Lung (tissue), 12 donors: ENCODE measurements around the gene CRKL. TPM values are rescaled to one million over a fixed set of nuclear protein-coding genes. Genes with fewer than 3 reads are reported as not detected.
"Not testable (repeated sequence)": the region's sequence is repeated elsewhere in the genome, so short reads cannot be mapped to it uniquely, and the experiment has no call there.

Experiments
- ATAC-seq: fragments of 200-7000 bp; cut with Tn5 transposase; one replicate; pipeline ENCODE4 v1.9.1; 2020; ENCODE audit warnings: moderate number of reproducible peaks; ENCODE audit not compliant: insufficient read depth, low FRiP score
- DNase-seq, 3 donors: peaks; one replicate each; pipeline ENCODE4 v3.0.0-alpha.2; 2013 to 2017
- H3K27ac ChIP-seq, 2 donors: one replicate each; pipeline ENCODE4 v1.5.1; 2013; ENCODE audit warnings: mild to moderate bottlenecking in 2 of 2, moderate library complexity in 2 of 2, control low read depth in 1 of 2, inconsistent platforms in 1 of 2, low read depth in 1 of 2, low read length in 1 of 2
- H3K27me3 ChIP-seq, 3 donors: one replicate each; pipeline ENCODE4 v1.5.1; 2013; ENCODE audit warnings: low read length in 2 of 3; ENCODE audit not compliant: control insufficient read depth in 3 of 3, insufficient read depth in 3 of 3
- H3K36me3 ChIP-seq, 4 donors: one replicate each; pipeline ENCODE4 v1.5.1; 2013; ENCODE audit warnings: low read length in 4 of 4, mild to moderate bottlenecking in 1 of 4, moderate library complexity in 1 of 4; ENCODE audit not compliant: control insufficient read depth in 4 of 4, insufficient read depth in 4 of 4
- H3K4me1 ChIP-seq, 5 donors: one replicate each; pipeline ENCODE4 v1.5.1; 2013; ENCODE audit warnings: low read length in 5 of 5, mild to moderate bottlenecking in 2 of 5, moderate library complexity in 1 of 5; ENCODE audit not compliant: control insufficient read depth in 5 of 5, insufficient read depth in 5 of 5
- H3K4me3 ChIP-seq: one replicate; pipeline ENCODE4 v1.5.1; 2013; ENCODE audit warnings: mild to moderate bottlenecking, control low read depth, moderate library complexity
- H3K9ac ChIP-seq, 2 donors: one replicate each; pipeline ENCODE4 v1.5.1; 2013; ENCODE audit warnings: low read length in 2 of 2, control low read depth in 1 of 2; ENCODE audit not compliant: insufficient read depth in 1 of 2
- H3K9me3 ChIP-seq, 4 donors: one replicate each; pipeline ENCODE4 v1.5.1; 2013; ENCODE audit warnings: low read length in 3 of 4, mild to moderate bottlenecking in 1 of 4, moderate library complexity in 1 of 4; ENCODE audit not compliant: control insufficient read depth in 4 of 4, insufficient read depth in 3 of 4
- whole genome bisulfite sequencing, 2 donors: extraction: QIAGEN DNeasy Blood & Tissue Kit; methylation state at CpG; one replicate each; pipeline ENCODE4 v1.1.7; 2013; 5-methylcytosine and 5-hydroxymethylcytosine counted together
- polyA plus RNA-seq, 2 donors: library from polyadenylated mRNA; stranded (reverse); fragments of 200-250 nt; gene quantifications; one replicate each; pipeline ENCODE4 v1.2.1, GENCODE V29; 2013
- total RNA-seq, 2 donors: library from RNA; depleted of rRNA in 1 of 2; stranded (reverse); fragments of >200 nt in 1 of 2; gene quantifications; one replicate each; pipeline ENCODE4 v1.2.1, GENCODE V29; 2014 to 2021
- TF ChIP-seq, protein P1 (sequence below): IDR thresholded peaks from 2 replicates; pipeline ENCODE4 v1.5.1; 2012; ENCODE audit warnings: mild to moderate bottlenecking; ENCODE audit errors: control extremely low read depth, extremely low read depth
- donor health status: control.
- donor health status: control.
- donor health status: Bipolar disorder and iron deficiency.
- donor health status: healthy.
- donor health status: DM: yes; HTN: yes; CAD: no.

Gene CRKL
- total and polyA plus RNA-seq, 4 donors: 18.3 to 58.6 (median 39.1) TPM

DNA sequence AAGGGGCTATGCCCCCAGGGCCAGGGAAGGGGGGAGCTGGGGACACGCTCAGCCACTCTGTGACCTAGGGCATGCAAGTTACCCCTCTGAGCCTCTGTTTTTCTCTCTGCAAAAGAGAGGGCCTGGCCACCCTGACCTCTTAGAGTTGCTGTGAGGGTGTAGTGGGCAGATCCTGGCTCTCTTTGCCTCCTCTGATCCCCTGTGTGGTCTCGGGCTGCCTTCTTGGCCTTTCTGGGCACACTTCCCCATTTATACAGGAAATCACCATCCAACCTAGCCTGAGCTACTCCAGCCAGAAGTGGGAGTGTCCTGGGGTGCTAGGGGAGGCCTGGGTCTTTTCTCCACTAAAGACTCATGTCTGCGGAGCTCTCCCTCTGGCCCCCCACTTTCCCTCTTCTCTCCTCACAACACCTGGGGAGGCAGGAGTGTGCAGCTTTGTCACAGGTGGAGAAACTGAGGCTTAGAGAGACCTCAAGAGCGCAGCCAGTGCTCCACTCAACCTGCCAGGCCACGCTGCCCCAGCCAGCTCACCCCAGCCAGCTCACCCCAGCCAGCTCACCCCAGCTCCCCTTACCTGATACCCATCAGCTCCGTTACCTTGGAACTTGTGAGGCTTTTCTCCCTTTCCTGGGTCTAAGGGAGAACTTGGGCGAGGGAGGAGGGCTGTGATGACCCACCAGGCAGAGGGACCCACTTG is 51.2 kb downstream of the CRKL start:
- peaks cover 0 to 3% (median 0%) of the 10 kb centered on the region in 5 donors for H3K4me1 ChIP-seq
- TF ChIP-seq, protein P1, sequence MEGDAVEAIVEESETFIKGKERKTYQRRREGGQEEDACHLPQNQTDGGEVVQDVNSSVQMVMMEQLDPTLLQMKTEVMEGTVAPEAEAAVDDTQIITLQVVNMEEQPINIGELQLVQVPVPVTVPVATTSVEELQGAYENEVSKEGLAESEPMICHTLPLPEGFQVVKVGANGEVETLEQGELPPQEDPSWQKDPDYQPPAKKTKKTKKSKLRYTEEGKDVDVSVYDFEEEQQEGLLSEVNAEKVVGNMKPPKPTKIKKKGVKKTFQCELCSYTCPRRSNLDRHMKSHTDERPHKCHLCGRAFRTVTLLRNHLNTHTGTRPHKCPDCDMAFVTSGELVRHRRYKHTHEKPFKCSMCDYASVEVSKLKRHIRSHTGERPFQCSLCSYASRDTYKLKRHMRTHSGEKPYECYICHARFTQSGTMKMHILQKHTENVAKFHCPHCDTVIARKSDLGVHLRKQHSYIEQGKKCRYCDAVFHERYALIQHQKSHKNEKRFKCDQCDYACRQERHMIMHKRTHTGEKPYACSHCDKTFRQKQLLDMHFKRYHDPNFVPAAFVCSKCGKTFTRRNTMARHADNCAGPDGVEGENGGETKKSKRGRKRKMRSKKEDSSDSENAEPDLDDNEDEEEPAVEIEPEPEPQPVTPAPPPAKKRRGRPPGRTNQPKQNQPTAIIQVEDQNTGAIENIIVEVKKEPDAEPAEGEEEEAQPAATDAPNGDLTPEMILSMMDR: no peak
- ATAC-seq (no peak), DNase-seq (no peak)
- no peak overlapping the region for H3K4me3 ChIP-seq
- no peak overlapping the region for H3K27ac ChIP-seq
- H3K9me3 ChIP-seq: no peaks in the 10 kb centered on the region
- peaks cover 0 to 16% (median 5%) of the 10 kb centered on the region in 3 donors for H3K27me3 ChIP-seq
- no peaks in the 10 kb centered on the region for H3K36me3 ChIP-seq
- 76 to 85% methylated on average over 7 of the region's 7 CpGs for WGBS, 2 donors
- H3K9ac ChIP-seq: no peak overlapping the region

DNA sequence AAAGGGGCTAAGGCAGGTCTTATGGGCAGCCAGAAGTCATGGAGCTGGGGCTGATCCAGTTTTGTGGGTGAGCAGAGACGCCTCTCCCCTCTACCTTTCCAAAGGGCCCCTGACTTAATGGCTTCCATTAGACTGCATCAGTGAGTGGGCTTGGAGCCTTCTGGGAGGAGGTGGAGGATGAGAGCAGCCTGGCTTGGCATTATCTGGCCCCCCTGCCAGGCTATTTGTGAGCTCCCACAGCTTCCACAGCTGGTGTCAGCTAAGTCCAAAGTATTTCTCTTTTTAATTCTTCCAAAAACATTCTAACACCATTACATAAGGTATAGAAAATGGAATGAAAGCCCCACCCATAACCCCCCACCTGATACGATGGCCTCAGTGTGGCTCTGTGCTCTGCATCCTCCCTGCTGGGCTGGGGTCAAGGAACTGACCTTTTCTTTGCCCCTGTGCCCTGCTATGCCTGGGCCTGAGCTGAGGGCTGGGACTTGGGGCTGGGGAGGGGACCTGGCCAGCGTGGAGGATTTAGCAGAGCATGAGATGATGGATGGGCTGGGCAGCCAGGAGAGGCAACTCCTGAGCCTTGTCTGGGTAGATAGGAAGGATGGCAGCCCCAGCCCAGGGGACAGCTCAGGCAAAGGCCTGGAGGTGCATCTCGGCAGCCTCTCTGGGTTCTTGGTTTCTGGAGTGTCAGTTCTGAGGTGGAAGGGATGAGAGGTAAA is 53.9 kb downstream of the CRKL start:
- no peak for ATAC-seq

DNA sequence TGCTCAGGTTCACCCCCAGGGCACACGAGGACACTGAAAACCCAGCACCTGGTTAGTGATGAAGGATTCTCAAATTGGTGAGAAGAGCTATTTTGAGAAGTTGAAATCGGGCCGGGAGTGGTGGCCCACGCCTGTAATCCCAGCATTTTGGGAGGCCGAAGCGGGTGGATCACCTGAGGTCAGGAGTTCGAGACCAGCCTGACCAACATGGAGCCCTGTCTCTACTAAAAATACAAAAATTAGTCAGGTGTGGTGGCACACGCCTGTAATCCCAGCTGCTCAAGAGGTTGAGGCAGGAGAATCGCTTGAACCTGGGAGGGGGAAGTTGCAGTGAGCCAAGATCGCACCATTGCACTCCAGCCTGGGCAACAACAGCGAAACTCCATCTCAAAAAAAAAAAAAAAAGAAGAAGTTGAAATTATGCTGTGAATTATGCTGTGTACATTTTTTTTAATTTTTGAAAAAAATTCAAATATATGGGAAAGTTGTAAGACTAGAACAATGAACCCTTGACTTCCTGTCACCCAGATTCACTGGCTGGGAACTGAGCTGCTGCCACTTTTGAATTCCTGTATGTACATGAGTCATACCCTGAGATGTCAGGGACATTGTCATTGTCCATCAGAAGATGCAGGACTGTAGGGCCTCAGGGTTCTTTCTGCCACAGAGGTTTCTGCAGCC is 54.9 kb downstream of the CRKL start:
- not testable (repeated sequence) for DNase-seq

More for the DNA sequence above, 53.9 kb downstream of the CRKL start:
- Histone ChIP-seq H3K9ac (no peak overlapping the region), H3K9me3 (no peaks in the 10 kb centered on the region), H3K4me1 (peaks cover 0 to 3% (median 0%) of the 10 kb centered on the region in 5 donors), H3K36me3 (no peaks in the 10 kb centered on the region), H3K4me3 (no peak overlapping the region), H3K27ac (no peak overlapping the region), H3K27me3 (no peaks in the 10 kb centered on the region)
- TF ChIP-seq, protein P1: no peak
- DNase-seq: no peak
- WGBS, 2 donors: 69 to 79% methylated on average over 4 of the region's 4 CpGs

DNA sequence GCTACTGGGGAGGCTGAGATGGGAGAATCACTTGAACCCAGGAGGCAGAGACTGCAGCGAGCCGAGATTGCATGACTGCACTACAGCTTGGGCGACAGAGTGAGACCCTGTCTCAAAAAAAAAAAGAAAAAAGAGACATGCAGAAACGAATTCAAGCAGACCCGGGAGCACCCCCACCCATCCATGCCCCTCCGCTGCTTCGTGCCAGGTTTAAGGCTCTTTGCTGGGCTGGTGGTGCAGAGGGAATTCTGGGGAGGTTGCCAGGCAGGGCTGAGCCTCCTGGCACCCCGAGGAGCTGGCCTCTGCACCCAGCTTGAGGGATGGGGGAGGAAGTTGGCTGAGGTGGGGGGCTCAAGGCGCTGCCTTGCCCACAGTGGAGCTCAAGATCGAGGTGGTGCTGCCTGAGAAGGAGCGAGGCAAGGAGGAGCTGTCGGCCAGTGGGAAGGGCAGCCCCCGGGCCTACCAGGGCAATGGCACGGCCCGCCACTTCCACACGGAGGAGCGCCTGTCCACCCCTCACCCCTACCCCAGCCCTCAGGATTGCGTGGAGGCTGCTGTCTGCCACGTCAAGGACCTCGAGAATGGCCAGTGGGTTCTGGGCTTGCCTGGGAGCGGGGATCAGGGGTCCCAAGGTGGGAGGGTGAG is 55.8 kb downstream of the CRKL start:
- H3K27me3 ChIP-seq: no peaks in the 10 kb centered on the region
- H3K9ac ChIP-seq: no peak overlapping the region
- WGBS, 2 donors: 74 to 78% methylated on average over 20 to 21 of the region's 21 CpGs
- H3K4me3 ChIP-seq: no peak overlapping the region
- H3K4me1 ChIP-seq: peaks cover 0 to 3% (median 0%) of the 10 kb centered on the region in 5 donors
- no peak overlapping the region for H3K27ac ChIP-seq
- no peaks in the 10 kb centered on the region for H3K9me3 ChIP-seq
- DNase-seq (no peak), ATAC-seq (no peak)
- TF ChIP-seq, protein P1: no peak
- no peaks in the 10 kb centered on the region for H3K36me3 ChIP-seq

More for the DNA sequence above, 54.9 kb downstream of the CRKL start:
- ATAC-seq, H3K27ac ChIP-seq, H3K36me3 ChIP-seq, H3K9ac ChIP-seq, H3K4me1 ChIP-seq, H3K27me3 ChIP-seq, H3K9me3 ChIP-seq, H3K4me3 ChIP-seq: not testable (repeated sequence)
- 64 to 82% methylated on average over 11 of the region's 11 CpGs for WGBS, 2 donors
